Tibial nerve (tissue), 4 donors: ENCODE results near the gene PPM1M. TPM values are rescaled to one million over a fixed set of nuclear protein-coding genes. Genes with fewer than 3 reads are reported as not detected.

Experiments used
- DNase-seq, 2 donors: peaks; one replicate each; pipeline ENCODE4 v3.0.0-alpha.2; 2019; ENCODE audit warnings: low spot score in 2 of 2
- H3K27ac ChIP-seq, 4 donors: fragments of 200-600 bp; sonication (generic) in 3 of 4; one replicate each; pipeline ENCODE4 v1.5.1; 2017 to 2019; ENCODE audit warnings: mild to moderate bottlenecking in 1 of 4
- H3K27me3 ChIP-seq, 2 donors: fragments of 200-600 bp; sonication (generic) in 1 of 2; one replicate each; pipeline versions ENCODE4 v1.5.1 to v1.6.0; 2017 to 2019
- H3K36me3 ChIP-seq, 3 donors: fragments of 200-600 bp; sonication (generic); one replicate each; pipeline ENCODE4 v1.5.1; 2018 to 2019
- H3K4me1 ChIP-seq, 4 donors: fragments of 200-600 bp; sonication (generic) in 3 of 4; one replicate each; pipeline ENCODE4 v1.5.1; 2017 to 2019
- H3K4me3 ChIP-seq, 4 donors: fragments of 200-600 bp; sonication (generic) in 3 of 4; one replicate each; pipeline ENCODE4 v1.5.1; 2017 to 2019; ENCODE audit warnings: mild to moderate bottlenecking in 1 of 4, moderate library complexity in 1 of 4
- H3K9me3 ChIP-seq, 4 donors: fragments of 200-600 bp; sonication (generic) in 3 of 4; one replicate each; pipeline ENCODE4 v1.5.1; 2017 to 2019
- CTCF ChIP-seq, 5 experiments: fragments of 200-600 bp in 3 of 5; fragments of 450-650 bp in 2 of 5; sonication (generic) in 3 of 5; IDR thresholded peaks; one replicate each; pipeline ENCODE4 v1.5.1; 2016 to 2019; ENCODE audit warnings: antibody characterized with exemption in 5 of 5, mild to moderate bottlenecking in 3 of 5, moderate library complexity in 2 of 5
- EP300 ChIP-seq, 2 donors: sonication (generic); formaldehyde crosslinking; IDR thresholded peaks; one replicate each; pipeline ENCODE4 v1.6.1; 2017; ENCODE audit warnings: antibody characterized with exemption in 2 of 2, mild to moderate bottlenecking in 1 of 2
- POLR2A ChIP-seq, 2 donors: fragments of 450-650 bp; IDR thresholded peaks; one replicate each; pipeline ENCODE4 v1.6.1; 2017; ENCODE audit warnings: antibody characterized with exemption in 2 of 2, mild to moderate bottlenecking in 2 of 2, moderate library complexity in 2 of 2
- WGBS, 2 donors: methylation state at CpG; one replicate each; pipeline ENCODE4 v1.1.5; 2018; 5-methylcytosine and 5-hydroxymethylcytosine counted together
- small RNA-seq: library from RNA; depleted of rRNA; stranded (forward); fragments of <200 nt; gene quantifications from one replicate; pipeline ENCODE3, GENCODE V24; 2016
- total RNA-seq, 4 donors: library from RNA; depleted of rRNA; stranded (reverse); fragments of >200 nt; gene quantifications; one replicate each; pipeline ENCODE4 v1.1.0, GENCODE V29; 2016

The PPM1M gene
- total RNA-seq, 4 donors from 2014 or later: 25.8 to 35.1 (median 27.8) TPM

GRCh38 chr3:52297242-52298148, 51.9 kb downstream of the PPM1M start:
- H3K9me3 ChIP-seq: no peaks in the 10 kb centered on the region
- WGBS, 2 donors: 73 to 77% methylated on average over 7 to 10 of the region's 11 CpGs
- peaks cover 0 to 30% (median 2%) of the 10 kb centered on the region in 4 donors for H3K4me1 ChIP-seq
- H3K4me3 ChIP-seq: no peak overlapping the region
- H3K27me3 ChIP-seq: no peaks in the 10 kb centered on the region
- H3K27ac ChIP-seq: no peak overlapping the region
- TF ChIP-seq POLR2A (IDR thresholded peaks at IDR 0.05): no peak
- no peak for TF ChIP-seq EP300 (IDR thresholded peaks at IDR 0.05)
- TF ChIP-seq CTCF (IDR thresholded peaks at IDR 0.05): no peak
- H3K36me3 ChIP-seq: peaks cover 0 to 45% (median 6%) of the 10 kb centered on the region in 3 donors
- DNase-seq: no peak

GRCh38 chr3:52298149-52299098, 52.9 kb downstream of the PPM1M start:
- H3K27me3 ChIP-seq: no peaks in the 10 kb centered on the region
- H3K4me1 ChIP-seq: peaks cover 0 to 30% (median 2%) of the 10 kb centered on the region in 4 donors
- H3K4me3 ChIP-seq: no peak overlapping the region
- H3K9me3 ChIP-seq: no peaks in the 10 kb centered on the region
- no peak for TF ChIP-seq CTCF (IDR thresholded peaks at IDR 0.05)
- no peak for DNase-seq
- 19 to 24% methylated on average over 16 to 17 of the region's 17 CpGs for WGBS, 2 donors
- H3K27ac ChIP-seq: no peak overlapping the region
- peaks cover 0 to 36% (median 0%) of the 10 kb centered on the region in 3 donors for H3K36me3 ChIP-seq

- H3K36me3 ChIP-seq: peaks cover 0 to 26% (median 0%) of the 10 kb centered on the region in 3 donors
- DNase-seq: no peak
- H3K4me1 ChIP-seq: peaks cover 0 to 30% (median 2%) of the 10 kb centered on the region in 4 donors
- H3K27ac ChIP-seq: no peak overlapping the region
- H3K9me3 ChIP-seq: no peaks in the 10 kb centered on the region
- WGBS, 2 donors: 29 to 41% methylated on average over 10 of the region's 10 CpGs
- no peak overlapping the region for H3K4me3 ChIP-seq
- no peaks in the 10 kb centered on the region for H3K27me3 ChIP-seq
- no peak for TF ChIP-seq POLR2A (IDR thresholded peaks at IDR 0.05)
- TF ChIP-seq CTCF (IDR thresholded peaks at IDR 0.05): no peak
- no peak for TF ChIP-seq EP300 (IDR thresholded peaks at IDR 0.05)
Observed at GRCh38 chr3:52299247-52299878, 53.8 kb downstream of the PPM1M start.

Small RNAs within 50 kb of the gene (small RNA-seq; reads per million reads assigned to genes)
- gene MIR135A1 (not detected), gene MIRLET7G (341 reads per million, percentile 97 among the genes with 10 or more reads in this experiment)

Other genes with a start within 250 kb of the PPM1M start
- gene RPL29, start 249.9 kb upstream of the PPM1M start, total RNA-seq: 1,000 to 10,000 TPM in 3 of 4 donors, 100 to 1,000 TPM in 1; 809 to 1,472 (median 1,336) TPM
- 10 to 100 TPM in 3 of 4 donors, 1 to 10 TPM in 1; 8.1 to 15.0 (median 11.5) TPM for gene DUSP7, start 189.2 kb upstream of the PPM1M start, total RNA-seq
- 1 to 10 TPM in 3 of 4 donors, under 1 TPM in 1; 0.84 to 3.1 (median 2.4) TPM for gene POC1A, start 91.3 kb upstream of the PPM1M start, total RNA-seq
- gene ALAS1, start 47.6 kb upstream of the PPM1M start, total RNA-seq: 10 to 100 TPM; 26.1 to 37.1 (median 32.0) TPM
- gene TLR9, start 20.1 kb upstream of the PPM1M start, total RNA-seq: under 1 TPM in 2 of 4 donors, not detected in 2; 0.30 to 0.39 TPM
- 10 to 100 TPM; 59.2 to 72.9 (median 60.4) TPM for gene TWF2, start 6.6 kb upstream of the PPM1M start, total RNA-seq
- 10 to 100 TPM; 42.1 to 52.9 (median 48.6) TPM for gene WDR82, start 32.9 kb downstream of the PPM1M start, total RNA-seq
- gene GLYCTK, start 42.1 kb downstream of the PPM1M start, total RNA-seq: 10 to 100 TPM in 3 of 4 donors, 1 to 10 TPM in 1; 5.4 to 27.1 (median 19.9) TPM
- 10 to 100 TPM; 12.0 to 26.1 (median 15.5) TPM for gene DNAH1, start 70.6 kb downstream of the PPM1M start, total RNA-seq
- 10 to 100 TPM; 39.1 to 77.7 (median 64.5) TPM for gene BAP1, start 164.2 kb downstream of the PPM1M start, total RNA-seq
- gene PHF7, start 164.9 kb downstream of the PPM1M start, total RNA-seq: 10 to 100 TPM in 2 of 4 donors, 1 to 10 TPM in 2; 7.2 to 23.5 (median 12.1) TPM
- 10 to 100 TPM; 11.5 to 67.5 (median 32.7) TPM for gene SEMA3G, start 199.3 kb downstream of the PPM1M start, total RNA-seq
- 100 to 1,000 TPM; 235 to 624 (median 535) TPM for gene TNNC1, start 208.3 kb downstream of the PPM1M start, total RNA-seq
- gene NISCH, start 209.8 kb downstream of the PPM1M start, total RNA-seq: 100 to 1,000 TPM; 192 to 305 (median 232) TPM
- gene STAB1, start 249.6 kb downstream of the PPM1M start, total RNA-seq: 100 to 1,000 TPM; 167 to 527 (median 264) TPM